GM13977 (cell line): Measurements from ENCODE around the gene KIF26B.

Experiments
- DNase-seq: peaks from one replicate; pipeline ENCODE4 v3.0.0; 2012; ENCODE audit warnings: low spot score
- CTCF ChIP-seq: IDR thresholded peaks from 2 replicates; pipeline ENCODE4 v1.5.1; 2012; ENCODE audit warnings: mild to moderate bottlenecking, control low read depth; ENCODE audit not compliant: insufficient read depth; ENCODE audit errors: extremely low read depth, missing control alignments
- in situ Hi-C: fragments of 300-500 bp; cut with MboI; formaldehyde crosslinking; loops from one replicate; pipeline ENCODE4 v1.12.0; 2022; ENCODE audit warnings: low sequenced_read_pairs, low pct_unique_long_range_greater_than_20kb, mixed read lengths, inconsistent platforms; ENCODE audit not compliant: unreplicated experiment

The KIF26B gene

DNA sequence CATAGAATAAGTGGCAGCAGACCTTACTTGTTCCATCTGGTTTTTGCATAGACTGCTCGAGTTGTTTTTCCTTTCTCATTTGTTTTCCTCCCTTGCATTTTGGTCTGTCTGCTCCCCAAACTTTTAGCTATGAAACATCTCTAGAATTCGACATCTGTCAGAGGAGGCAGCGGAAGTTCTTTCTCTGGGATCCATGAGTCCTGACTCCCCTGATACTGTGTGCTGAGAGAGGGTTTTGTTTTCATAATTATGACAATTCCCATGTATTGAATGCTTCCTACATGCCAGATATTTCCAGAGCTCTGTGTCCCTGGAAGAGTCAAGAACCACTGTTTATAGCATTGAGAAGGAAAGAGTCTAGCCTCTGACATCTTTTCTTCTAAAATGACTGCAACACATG lies 172.6 kb downstream of the KIF26B start:
- in situ Hi-C loops = no loop called here
- no peak for TF ChIP-seq CTCF
- no peak for DNase-seq

DNA sequence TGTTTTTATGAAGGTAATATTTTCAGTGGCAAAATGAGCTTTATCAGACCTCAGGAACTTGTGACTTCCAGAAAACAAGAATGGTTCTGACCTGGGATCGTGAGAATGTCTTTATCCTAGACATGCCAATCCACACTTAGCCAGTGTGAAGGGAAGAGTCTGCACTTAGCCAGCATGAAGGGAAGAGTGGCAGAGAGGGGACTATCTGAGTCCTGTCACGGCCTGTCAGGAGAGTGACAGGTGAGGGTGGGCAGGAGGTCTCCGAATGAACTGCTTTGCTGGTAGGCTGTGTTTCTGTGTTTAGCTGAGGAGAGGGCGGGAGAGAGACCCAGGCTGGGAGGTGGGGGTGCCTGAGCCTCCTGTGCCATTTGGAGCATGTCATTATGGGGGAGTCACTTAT lies 173.1 kb downstream of the KIF26B start:
- in situ Hi-C loops = no loop called here
- no peak for TF ChIP-seq CTCF
- no peak for DNase-seq

DNA sequence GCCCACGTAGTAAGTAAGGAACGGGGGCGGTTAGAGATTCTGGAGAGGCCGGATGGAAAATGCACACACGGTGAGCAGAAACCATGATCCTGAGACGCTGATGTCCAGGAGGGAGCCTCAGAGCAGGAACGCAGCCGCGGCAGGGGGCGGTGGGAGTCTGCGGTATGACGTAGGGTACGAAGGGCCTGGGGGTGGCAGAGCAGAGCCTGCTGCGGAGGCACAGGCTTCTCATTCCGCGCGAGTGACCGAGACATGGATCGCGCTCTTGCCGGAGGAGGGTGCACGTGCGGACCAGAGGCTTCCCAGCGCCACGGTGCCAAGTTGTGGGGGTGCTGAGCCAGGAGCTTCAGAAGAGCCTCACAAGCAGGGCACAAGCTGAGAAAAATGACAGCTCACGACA lies 176.2 kb downstream of the KIF26B start:
- no peak for DNase-seq
- no peak for TF ChIP-seq CTCF
- in situ Hi-C loops = no loop called here

- TF ChIP-seq CTCF = no peak
These were observed 177.3 kb downstream of the KIF26B start for GRCh38 chr1:245332085-245332484.

DNA sequence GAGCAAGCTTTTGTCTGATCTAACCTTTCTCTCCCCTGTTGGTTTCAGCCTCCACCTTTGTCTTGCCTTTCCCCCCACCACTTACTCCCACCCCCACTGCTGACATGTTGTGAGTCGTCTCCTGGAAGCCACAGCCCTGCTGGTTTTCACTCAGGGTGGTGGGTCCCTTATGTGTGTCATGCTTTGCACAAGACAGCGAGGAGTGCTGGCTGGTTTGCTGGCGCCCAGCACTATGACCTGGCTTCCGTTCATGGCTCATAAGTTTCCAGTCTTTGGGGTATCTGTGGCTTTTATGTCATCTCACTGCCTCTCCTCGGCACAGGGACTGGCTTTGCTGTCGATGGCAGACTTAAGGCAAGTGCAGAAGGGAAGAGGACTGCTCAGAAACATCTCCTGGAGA lies 177.7 kb downstream of the KIF26B start:
- DNase-seq = no peak
- in situ Hi-C loops = no loop called here
- no peak for TF ChIP-seq CTCF

More at GRCh38 chr1:245332085-245332484, 177.3 kb downstream of the KIF26B start:
- in situ Hi-C loops = no loop called here
- DNase-seq = no peak

DNA sequence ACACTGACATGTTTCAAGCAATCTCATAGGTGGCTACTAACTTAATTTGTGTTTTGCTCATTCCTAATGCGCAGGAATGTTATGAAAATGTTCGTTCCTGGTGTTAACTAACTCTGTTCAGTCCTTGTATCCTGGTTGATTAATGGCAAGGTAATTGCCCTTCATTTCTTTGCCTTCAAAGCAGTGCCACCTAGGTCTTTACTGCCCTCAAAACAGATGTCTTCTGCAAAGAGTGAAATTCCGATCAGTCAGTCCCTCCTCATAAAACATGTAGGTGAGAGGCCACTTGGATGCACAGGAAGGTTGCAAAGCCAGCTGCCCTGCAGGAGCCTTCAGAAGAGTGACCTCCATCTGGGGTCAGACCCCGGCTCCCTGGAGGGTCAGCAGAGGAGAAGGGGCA lies 179.4 kb downstream of the KIF26B start:
- DNase-seq = no peak
- in situ Hi-C loops = no loop called here
- TF ChIP-seq CTCF = no peak
